PC-9 (cell line): ENCODE data around the gene LAMC2. TPM values are rescaled to one million over a fixed set of nuclear protein-coding genes. Genes with fewer than 3 reads are reported as not detected.
A peak's percentile ranks its signal among the peaks of the same experiment; 100 is the strongest.

ENCODE experiments used
- BruUV-seq: library from RNA; stranded (reverse); fragments of 400-500 nt; replicated peaks from 2 replicates; lab custom pipeline; 2021; lab: Mats Ljungman, UMichigan
- CTCF ChIA-PET: fragments of 300-600 bp; sonication (Branson Sonifier 250); formaldehyde crosslinking; loops from one replicate; lab custom pipeline; 2022; ENCODE audit warnings: antibody characterized with exemption; lab: Charles Lee
- POLR2A ChIA-PET: fragments of 300-600 bp; sonication (Branson Sonifier 250); formaldehyde crosslinking; loops from one replicate; lab custom pipeline; 2022; ENCODE audit warnings: antibody characterized with exemption; ENCODE audit not compliant: unreplicated experiment; lab: Charles Lee
- DNase-seq, 2 experiments: peaks; one replicate each; pipeline versions ENCODE4 v3.0.0 to v3.0.0-alpha.2; 2015 to 2022; ENCODE audit warnings: mixed read lengths in 1 of 2
- H2AFZ ChIP-seq: fragments of 200-600 bp; sonication (generic); 2 replicates; pipeline ENCODE4 v1.8.1; 2017; ENCODE audit warnings: antibody characterized with exemption
- H3F3A ChIP-seq: fragments of 200-600 bp; sonication (generic); 2 replicates; pipeline ENCODE4 v1.8.1; 2017; ENCODE audit warnings: antibody characterized with exemption, mild to moderate bottlenecking, low read depth; ENCODE audit not compliant: insufficient read depth
- H3K27ac ChIP-seq: fragments of 200-600 bp; sonication (generic); 2 replicates; pipeline ENCODE4 v1.6.1; 2016; ENCODE audit warnings: mixed run types
- H3K27me3 ChIP-seq: fragments of 200-600 bp; sonication (generic); 2 replicates; pipeline ENCODE4 v1.6.1; 2016; ENCODE audit warnings: low read depth, mixed run types; ENCODE audit not compliant: insufficient read depth
- H3K36me3 ChIP-seq: fragments of 200-600 bp; sonication (generic); 2 replicates; pipeline ENCODE4 v1.6.1; 2016; ENCODE audit warnings: low read depth, mixed run types
- H3K4me1 ChIP-seq: fragments of 200-600 bp; sonication (generic); replicated peaks from 2 replicates; pipeline ENCODE4 v1.6.1; 2016; ENCODE audit warnings: mixed run types; ENCODE audit not compliant: insufficient read depth
- H3K4me2 ChIP-seq: fragments of 200-600 bp; sonication (generic); 2 replicates; pipeline ENCODE4 v1.6.1; 2017; ENCODE audit warnings: mixed run types
- H3K4me3 ChIP-seq: fragments of 200-600 bp; sonication (generic); 2 replicates; pipeline ENCODE4 v1.6.1; 2016; ENCODE audit warnings: mixed run types
- H3K79me2 ChIP-seq: fragments of 200-600 bp; sonication (generic); 2 replicates; pipeline ENCODE4 v1.6.1; 2017; ENCODE audit warnings: low read depth, mixed run types
- H3K9me2 ChIP-seq: fragments of 200-600 bp; sonication (generic); 2 replicates; pipeline ENCODE4 v1.8.1; 2017; ENCODE audit warnings: mild to moderate bottlenecking; ENCODE audit not compliant: insufficient read depth
- H3K9me3 ChIP-seq: fragments of 200-600 bp; sonication (generic); 2 replicates; pipeline ENCODE4 v1.8.1; 2016; ENCODE audit warnings: low read depth; ENCODE audit not compliant: insufficient read depth
- H4K20me1 ChIP-seq: fragments of 200-600 bp; sonication (generic); 2 replicates; pipeline ENCODE4 v1.8.1; 2017; ENCODE audit not compliant: insufficient read depth
- EZH2 ChIP-seq: fragments of 200-600 bp; sonication (generic); IDR thresholded peaks from 2 replicates; pipeline ENCODE4 v1.8.0; 2017; ENCODE audit warnings: antibody characterized with exemption, low read depth
- intact Hi-C: fragments of 100-400 bp; cut with micrococcal nuclease; formaldehyde crosslinking; loops from one replicate; pipeline ENCODE4 v1.10.0; 2022; ENCODE audit not compliant: unreplicated experiment
- total RNA-seq: library from RNA; stranded (reverse); gene quantifications from 2 replicates; pipeline ENCODE4 v1.2.3, GENCODE V29; 2021
- TF ChIP-seq, protein P1 (sequence below): fragments of 200-600 bp; sonication (generic); conservative IDR thresholded peaks from 2 replicates; pipeline ENCODE4 v1.6.1; 2017; ENCODE audit warnings: mixed run types, antibody characterized with exemption, mild to moderate bottlenecking, moderate library complexity

Gene LAMC2
- total RNA-seq, 1 experiment from 2014 or later = 109 TPM

DNA sequence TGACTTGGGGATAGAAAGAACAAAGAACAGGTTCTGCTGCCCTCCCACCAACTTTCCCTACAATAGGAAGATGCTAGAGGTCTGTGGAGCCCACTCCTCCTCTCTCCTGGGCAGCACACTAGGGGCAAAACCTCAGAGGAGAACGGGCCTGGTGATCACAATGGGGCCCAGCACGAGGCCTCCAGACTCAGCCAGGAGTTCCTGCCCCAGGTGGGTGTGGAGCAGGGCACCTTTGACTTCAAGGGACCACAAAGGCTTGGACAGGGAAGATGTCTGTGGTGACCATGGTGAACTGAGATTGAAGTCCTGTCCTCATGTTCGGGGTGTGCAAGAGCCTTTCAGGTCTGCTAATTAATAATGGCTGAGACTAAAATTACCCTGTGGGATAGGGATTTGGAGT is 88.8 kb downstream of the LAMC2 start:
- no peak for DNase-seq
- Histone ChIP-seq H3K27ac (no peak overlapping the region), H2AFZ (no peak overlapping the region), H3K27me3 (no peaks in the 10 kb centered on the region), H4K20me1 (no peaks in the 10 kb centered on the region), H3K9me3 (no peaks in the 10 kb centered on the region), H3K9me2 (no peaks in the 10 kb centered on the region), H3K79me2 (no peaks in the 10 kb centered on the region), H3F3A (peaks cover 54% of the 10 kb centered on the region), H3K4me3 (no peak overlapping the region), H3K4me1 (peaks cover 71% of the 10 kb centered on the region), H3K36me3 (no peaks in the 10 kb centered on the region), H3K4me2 (no peak overlapping the region)
- TF ChIP-seq EZH2 = no peak
- TF ChIP-seq, protein P1, sequence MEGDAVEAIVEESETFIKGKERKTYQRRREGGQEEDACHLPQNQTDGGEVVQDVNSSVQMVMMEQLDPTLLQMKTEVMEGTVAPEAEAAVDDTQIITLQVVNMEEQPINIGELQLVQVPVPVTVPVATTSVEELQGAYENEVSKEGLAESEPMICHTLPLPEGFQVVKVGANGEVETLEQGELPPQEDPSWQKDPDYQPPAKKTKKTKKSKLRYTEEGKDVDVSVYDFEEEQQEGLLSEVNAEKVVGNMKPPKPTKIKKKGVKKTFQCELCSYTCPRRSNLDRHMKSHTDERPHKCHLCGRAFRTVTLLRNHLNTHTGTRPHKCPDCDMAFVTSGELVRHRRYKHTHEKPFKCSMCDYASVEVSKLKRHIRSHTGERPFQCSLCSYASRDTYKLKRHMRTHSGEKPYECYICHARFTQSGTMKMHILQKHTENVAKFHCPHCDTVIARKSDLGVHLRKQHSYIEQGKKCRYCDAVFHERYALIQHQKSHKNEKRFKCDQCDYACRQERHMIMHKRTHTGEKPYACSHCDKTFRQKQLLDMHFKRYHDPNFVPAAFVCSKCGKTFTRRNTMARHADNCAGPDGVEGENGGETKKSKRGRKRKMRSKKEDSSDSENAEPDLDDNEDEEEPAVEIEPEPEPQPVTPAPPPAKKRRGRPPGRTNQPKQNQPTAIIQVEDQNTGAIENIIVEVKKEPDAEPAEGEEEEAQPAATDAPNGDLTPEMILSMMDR = no peak
- POLR2A ChIA-PET = interaction anchor here (0.7 kb wide), 1 partner anchor 194 kb away, joined by 3 read pairs; no protein-coding TSS in a partner anchor
- CTCF ChIA-PET = no interaction called here
- intact Hi-C loops = loop anchor here (10.0 kb wide), 1 partner anchor 1190 kb away; no protein-coding TSS in a partner anchor
- BruUV-seq = no TSS peak

DNA sequence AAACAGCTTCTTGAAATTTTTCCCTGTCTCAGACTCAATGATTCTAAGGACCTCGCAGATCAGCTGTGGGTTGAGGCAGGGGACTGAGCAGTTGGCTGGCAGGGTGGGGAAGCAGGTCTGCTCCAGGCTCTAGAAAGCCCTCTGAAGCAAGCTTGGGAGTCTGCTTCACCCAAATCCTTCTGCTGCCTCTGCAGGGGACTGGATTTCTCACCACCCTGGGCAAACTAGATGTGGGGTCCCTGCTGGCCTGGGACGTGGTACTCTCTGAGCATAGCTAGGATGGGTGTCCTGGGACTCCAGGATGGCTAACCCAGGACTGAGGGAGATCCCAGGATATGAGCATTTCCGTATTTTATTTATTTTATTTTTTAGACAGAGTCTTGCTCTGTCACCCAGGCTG is 89.3 kb downstream of the LAMC2 start:
- no peak overlapping the region for H3K4me3 ChIP-seq
- H4K20me1 ChIP-seq = no peaks in the 10 kb centered on the region
- no TSS peak for BruUV-seq
- no peak overlapping the region for H2AFZ ChIP-seq
- CTCF ChIA-PET = no interaction called here
- POLR2A ChIA-PET = interaction anchor here (0.7 kb wide), 1 partner anchor 194 kb away, joined by 3 read pairs; no protein-coding TSS in a partner anchor
- no peaks in the 10 kb centered on the region for H3K79me2 ChIP-seq
- H3K4me2 ChIP-seq = no peak overlapping the region
- H3K9me3 ChIP-seq = no peaks in the 10 kb centered on the region
- H3K9me2 ChIP-seq = no peaks in the 10 kb centered on the region
- no peaks in the 10 kb centered on the region for H3K27me3 ChIP-seq
- TF ChIP-seq, protein P1 = no peak
- no peak for TF ChIP-seq EZH2
- peaks cover 59% of the 10 kb centered on the region for H3F3A ChIP-seq
- H3K36me3 ChIP-seq = no peaks in the 10 kb centered on the region
- H3K27ac ChIP-seq = no peak overlapping the region
- H3K4me1 ChIP-seq = peaks cover 76% of the 10 kb centered on the region
- no peak for DNase-seq
- intact Hi-C loops = loop anchor here (10.0 kb wide), 1 partner anchor 1191 kb away; no protein-coding TSS in a partner anchor

DNA sequence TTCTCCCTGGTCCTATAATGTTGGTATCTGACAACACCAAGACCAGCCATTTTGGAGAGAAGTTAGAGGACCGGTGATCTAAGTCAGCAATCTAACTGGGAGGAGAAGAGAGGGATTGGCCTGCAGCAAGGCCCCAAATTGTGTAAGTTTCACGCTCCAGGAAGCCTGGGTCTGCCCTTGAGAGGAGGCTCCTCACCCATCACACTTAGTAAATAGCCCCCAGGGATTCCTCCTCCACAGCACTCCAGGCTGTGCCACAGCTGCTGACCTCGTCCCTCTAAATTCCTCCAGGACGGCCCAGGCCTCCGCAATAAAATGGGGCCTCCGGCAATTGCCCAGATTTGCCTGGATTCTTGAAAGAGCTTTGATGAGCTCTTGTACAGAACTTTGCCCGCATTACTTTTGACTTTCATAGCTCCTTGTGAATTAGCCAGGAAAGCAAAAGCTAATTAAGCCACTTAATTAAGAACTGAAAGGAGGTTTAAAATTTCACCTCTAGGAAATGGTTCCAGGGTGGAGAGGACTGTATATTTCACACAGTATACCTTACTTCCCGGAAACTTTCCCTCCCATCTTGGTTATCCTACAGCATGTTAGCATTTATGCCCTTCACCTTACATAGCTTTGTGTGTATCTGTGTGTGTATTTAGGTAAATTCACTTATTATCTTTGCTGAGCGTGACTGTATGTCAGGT is 90.5 kb downstream of the LAMC2 start:
- peaks cover 83% of the 10 kb centered on the region for H3K4me1 ChIP-seq
- intact Hi-C loops = loop anchor here (10.0 kb wide), 1 partner anchor 1192 kb away; no protein-coding TSS in a partner anchor
- CTCF ChIA-PET = interaction anchor here (1.1 kb wide), 1 partner anchor 42 kb away, joined by 3 read pairs; no protein-coding TSS in a partner anchor
- peaks cover 59% of the 10 kb centered on the region for H3F3A ChIP-seq
- POLR2A ChIA-PET = interaction anchor here (0.7 kb wide), 1 partner anchor 359 kb away, joined by 3 read pairs; the partner anchor contains the start of gene ARPC5
- no peak overlapping the region for H3K4me2 ChIP-seq
- H3K79me2 ChIP-seq = 0 out of 2 replicates have a peak, but pooled peaks cover 3% of the 10 kb centered on the region
- no peaks in the 10 kb centered on the region for H3K27me3 ChIP-seq
- H2AFZ ChIP-seq = no peak overlapping the region
- H3K27ac ChIP-seq = peak overlapping the region; percentile 34
- BruUV-seq = no TSS peak
- no peaks in the 10 kb centered on the region for H3K9me3 ChIP-seq
- peak in 1 of 2 experiments; percentile 44 for DNase-seq
- H3K9me2 ChIP-seq = no peaks in the 10 kb centered on the region
- no peaks in the 10 kb centered on the region for H4K20me1 ChIP-seq
- H3K36me3 ChIP-seq = no peaks in the 10 kb centered on the region
- H3K4me3 ChIP-seq = no peak overlapping the region
- no peak for TF ChIP-seq EZH2
- TF ChIP-seq, protein P1 = no peak
